Upper lobe of left lung (tissue), 6 donors: ENCODE results near the gene IL22RA1. TPM values are rescaled to one million over a fixed set of nuclear protein-coding genes. Genes with fewer than 3 reads are reported as not detected.

ENCODE experiments used
- ATAC-seq, 2 donors: fragments of 200-7000 bp; cut with Tn5 transposase; one replicate each; pipeline ENCODE4 v1.9.1; 2022; ENCODE audit warnings: mild to moderate bottlenecking in 2 of 2, moderate library complexity in 2 of 2; ENCODE audit not compliant: low FRiP score in 2 of 2
- DNase-seq, 2 donors: peaks; one replicate each; pipeline ENCODE4 v3.0.0-alpha.2; 2019 to 2020
- H3K27ac ChIP-seq, 4 donors: fragments of 200-600 bp; sonication (generic); one replicate each; pipeline ENCODE4 v1.5.1; 2016 to 2019
- H3K27me3 ChIP-seq, 4 donors: fragments of 200-600 bp; sonication (generic); one replicate each; pipeline ENCODE4 v1.5.1; 2017 to 2019
- H3K36me3 ChIP-seq, 4 donors: fragments of 200-600 bp; sonication (generic); one replicate each; pipeline ENCODE4 v1.5.1; 2016 to 2019
- H3K4me1 ChIP-seq, 4 donors: fragments of 200-600 bp; sonication (generic); one replicate each; pipeline ENCODE4 v1.5.1; 2018 to 2019
- H3K4me3 ChIP-seq, 4 donors: fragments of 200-600 bp; sonication (generic); one replicate each; pipeline ENCODE4 v1.5.1; 2017 to 2019; ENCODE audit warnings: mild to moderate bottlenecking in 2 of 4, moderate library complexity in 1 of 4
- H3K9me3 ChIP-seq, 4 donors: fragments of 200-600 bp; sonication (generic); one replicate each; pipeline ENCODE4 v1.5.1; 2018 to 2019
- CTCF ChIP-seq, 6 experiments: fragments of 450-650 bp in 4 of 6; fragments of 200-600 bp in 2 of 6; sonication (generic) in 2 of 6; IDR thresholded peaks; one replicate each; pipeline ENCODE4 v1.5.1; 2016 to 2019; ENCODE audit warnings: antibody characterized with exemption in 6 of 6
- EP300 ChIP-seq, 4 donors: sonication (generic); formaldehyde crosslinking; IDR thresholded peaks; one replicate each; pipeline ENCODE4 v1.5.1; 2017; ENCODE audit warnings: antibody characterized with exemption in 4 of 4, control low read depth in 2 of 4
- POLR2A ChIP-seq, 4 donors: fragments of 450-650 bp; IDR thresholded peaks; one replicate each; pipeline ENCODE4 v1.5.1; 2016 to 2017; ENCODE audit warnings: antibody characterized with exemption in 4 of 4, mild to moderate bottlenecking in 2 of 4
- POLR2AphosphoS5 ChIP-seq, 2 donors: sonication (generic); formaldehyde crosslinking; IDR thresholded peaks; one replicate each; pipeline ENCODE4 v1.5.1; 2017; ENCODE audit warnings: antibody characterized with exemption in 2 of 2
- WGBS, 2 donors: methylation state at CpG; one replicate each; pipeline ENCODE4 v1.1.5; 2017 to 2018; 5-methylcytosine and 5-hydroxymethylcytosine counted together
- total RNA-seq, 6 donors: library from RNA; depleted of rRNA in 4 of 6; stranded (reverse); fragments of >200 nt in 4 of 6; gene quantifications; one replicate each; pipeline versions ENCODE4 v1.1.0 to v1.2.1, GENCODE V29; 2016 to 2021
- donor health status: DM: no; HTN: no; CAD: no; lungs with moderate emphysema.
- donor health status: DM: no; HTN: yes; CAD: no; lungs with severe emphysema.

The IL22RA1 gene
- total RNA-seq, 6 donors from 2014 or later = 0.15 to 1.4 (median 0.90) TPM

DNA sequence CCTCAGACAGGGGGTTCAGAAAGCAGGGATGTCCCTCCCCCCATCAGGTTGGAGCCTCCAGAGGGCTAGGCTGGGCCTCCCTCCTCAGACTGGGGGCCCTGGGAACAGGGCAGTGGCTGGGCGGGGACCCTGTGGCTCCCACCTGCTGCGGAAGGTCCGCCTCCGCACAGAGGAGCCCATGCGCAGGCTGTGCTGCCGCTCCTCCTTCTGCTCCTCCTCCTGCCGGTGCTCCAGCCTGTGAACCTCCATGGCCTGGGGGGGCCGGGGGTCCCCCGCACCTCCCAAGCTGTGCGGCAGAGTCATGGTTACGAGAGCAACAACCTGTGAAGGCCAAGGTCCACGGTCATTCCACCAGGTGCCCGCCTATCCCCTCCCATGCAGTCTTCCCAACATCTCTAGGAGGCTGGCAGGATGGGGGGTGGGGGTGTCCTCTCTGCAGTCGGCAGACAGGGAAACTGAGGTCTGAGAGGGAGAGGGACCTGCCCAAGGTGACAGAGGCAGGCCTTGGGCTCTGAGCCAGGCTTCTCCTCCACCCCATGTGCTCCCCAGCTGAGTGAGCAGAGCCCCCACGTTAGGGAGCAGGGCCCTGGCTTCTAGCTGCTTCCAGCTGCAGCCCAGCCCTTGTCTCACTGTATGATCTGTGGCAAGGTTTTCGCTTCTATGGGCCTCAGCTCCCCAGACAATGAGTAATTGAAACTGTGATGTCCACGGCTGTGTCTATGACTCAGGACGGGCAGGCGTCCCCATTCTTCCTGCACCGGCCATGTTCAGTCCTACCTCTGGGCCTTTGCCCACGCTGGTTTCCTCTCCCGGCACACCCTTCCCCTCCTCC is 34.4 kb downstream of the IL22RA1 start:
- TF ChIP-seq POLR2AphosphoS5 (IDR thresholded peaks at IDR 0.05) = no peak
- TF ChIP-seq CTCF (IDR thresholded peaks at IDR 0.05) = no peak
- TF ChIP-seq EP300 (IDR thresholded peaks at IDR 0.05) = no peak
- TF ChIP-seq POLR2A (IDR thresholded peaks at IDR 0.05) = no peak
- Histone ChIP-seq H3K9me3 (no peaks in the 10 kb centered on the region), H3K4me1 (peaks cover 0 to 7% (median 2%) of the 10 kb centered on the region in 4 donors), H3K27ac (no peak overlapping the region), H3K27me3 (no peaks in the 10 kb centered on the region), H3K36me3 (no peaks in the 10 kb centered on the region), H3K4me3 (no peak overlapping the region)
- ATAC-seq (peak in 1 of 2 donors; percentile 79), DNase-seq (no peak)
- WGBS, 2 donors = 60 to 74% methylated on average over 8 to 22 of the region's 22 CpGs

DNA sequence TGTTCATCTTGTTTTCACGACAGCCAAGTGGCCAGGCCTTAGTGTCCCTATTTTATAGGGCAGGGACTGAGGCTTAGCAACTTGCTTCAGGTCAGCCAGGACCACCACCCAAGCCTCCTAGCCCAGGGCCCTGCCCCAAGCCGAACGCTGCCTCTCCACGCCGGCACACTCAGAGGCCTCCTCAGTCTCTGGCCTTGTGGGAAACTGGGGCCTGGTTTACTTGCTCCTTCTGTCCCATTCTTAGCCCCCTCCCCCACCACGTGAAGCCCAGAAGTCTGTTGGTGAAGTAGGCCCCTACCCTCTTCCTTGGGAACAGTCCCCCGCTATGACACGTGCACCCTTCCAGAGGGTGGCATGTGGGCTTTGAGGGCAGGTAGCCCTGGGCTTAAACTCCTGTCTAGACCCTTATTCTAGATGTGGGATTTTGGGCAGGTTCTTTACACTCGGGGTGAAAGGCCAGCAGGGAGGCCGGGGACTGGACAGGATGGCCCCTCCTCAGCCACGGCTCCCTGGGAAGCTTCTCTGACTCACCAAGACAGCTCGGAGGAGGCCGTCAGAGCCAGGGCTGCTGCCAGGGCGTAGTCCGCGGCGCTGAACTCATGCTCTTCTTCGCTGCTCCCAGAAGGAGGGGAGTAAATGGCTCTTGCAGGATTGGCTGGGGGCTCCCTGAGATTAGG is 35.3 kb downstream of the IL22RA1 start:
- no peak for TF ChIP-seq POLR2AphosphoS5 (IDR thresholded peaks at IDR 0.05)
- no peak for TF ChIP-seq POLR2A (IDR thresholded peaks at IDR 0.05)
- TF ChIP-seq CTCF (IDR thresholded peaks at IDR 0.05) = no peak
- no peak overlapping the region for H3K27ac ChIP-seq
- H3K4me1 ChIP-seq = peaks cover 0 to 5% (median 2%) of the 10 kb centered on the region in 4 donors
- no peak overlapping the region for H3K4me3 ChIP-seq
- no peaks in the 10 kb centered on the region for H3K27me3 ChIP-seq
- ATAC-seq = peak in 1 of 2 donors; percentile 83
- H3K36me3 ChIP-seq = no peaks in the 10 kb centered on the region
- H3K9me3 ChIP-seq = no peaks in the 10 kb centered on the region
- no peak for DNase-seq
- whole genome bisulfite sequencing, 2 donors = 85 to 86% methylated on average over 18 of the region's 18 CpGs

GRCh38 chr1:24105368-24106160 is 37.4 kb downstream of the IL22RA1 start:
- ATAC-seq (no peak), DNase-seq (no peak)
- no peaks in the 10 kb centered on the region for H3K9me3 ChIP-seq
- no peak for TF ChIP-seq POLR2AphosphoS5 (IDR thresholded peaks at IDR 0.05)
- no peak for TF ChIP-seq EP300 (IDR thresholded peaks at IDR 0.05)
- TF ChIP-seq CTCF (IDR thresholded peaks at IDR 0.05) = no peak
- TF ChIP-seq POLR2A (IDR thresholded peaks at IDR 0.05) = no peak
- WGBS, 2 donors = 89 to 92% methylated on average over 10 to 19 of the region's 19 CpGs
- H3K4me1 ChIP-seq = no peaks in the 10 kb centered on the region
- no peaks in the 10 kb centered on the region for H3K27me3 ChIP-seq
- no peaks in the 10 kb centered on the region for H3K36me3 ChIP-seq
- H3K4me3 ChIP-seq = no peak overlapping the region
- no peak overlapping the region for H3K27ac ChIP-seq

DNA sequence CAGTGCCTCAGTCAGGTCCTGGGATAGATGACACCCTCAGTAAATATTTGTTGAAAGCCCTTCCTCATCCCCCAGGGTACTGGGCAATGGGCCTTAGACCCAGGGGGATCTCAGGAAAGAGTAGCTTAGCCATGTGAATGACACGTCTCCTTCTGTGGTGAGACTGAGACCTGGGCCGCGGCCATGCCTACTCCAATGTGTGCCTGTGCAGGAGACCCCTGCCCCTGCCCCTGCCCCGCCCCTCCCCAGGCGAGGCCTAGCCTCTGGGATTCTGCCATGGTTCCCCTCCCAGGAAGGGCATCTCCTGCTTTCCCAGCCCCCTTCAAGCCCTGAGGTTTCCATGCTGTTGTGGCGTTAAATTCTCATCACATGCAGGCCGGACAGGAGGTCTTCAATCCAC is 38.1 kb downstream of the IL22RA1 start:
- Histone ChIP-seq H3K36me3 (no peaks in the 10 kb centered on the region), H3K9me3 (no peaks in the 10 kb centered on the region), H3K4me1 (no peaks in the 10 kb centered on the region), H3K4me3 (no peak overlapping the region), H3K27me3 (no peaks in the 10 kb centered on the region), H3K27ac (no peak overlapping the region)
- DNase-seq = no peak
- no peak for ATAC-seq
- TF ChIP-seq POLR2A (IDR thresholded peaks at IDR 0.05) = no peak
- TF ChIP-seq POLR2AphosphoS5 (IDR thresholded peaks at IDR 0.05) = no peak
- no peak for TF ChIP-seq EP300 (IDR thresholded peaks at IDR 0.05)
- no peak for TF ChIP-seq CTCF (IDR thresholded peaks at IDR 0.05)
- WGBS, 2 donors = 93% methylated on average over 3 to 5 of the region's 7 CpGs
